ENCODE measurements around the gene CACHD1. TPM values are rescaled to one million over a fixed set of nuclear protein-coding genes. Genes with fewer than 3 reads are reported as not detected.

Gene CACHD1
- total RNA-seq, 4 donors from 2014 or later, result 7.7 to 20.1 (median 9.8) TPM

- no peak for ATAC-seq
- Histone ChIP-seq H3K27me3 (no peaks in the 10 kb centered on the region), H3K9me3 (no peaks in the 10 kb centered on the region), H3K27ac (no peak overlapping the region), H3K4me1 (peaks cover 0 to 5% (median 0%) of the 10 kb centered on the region in 3 donors), H3K4me3 (no peak overlapping the region), H3K36me3 (no peaks in the 10 kb centered on the region)
- no peak for TF ChIP-seq EP300 (IDR thresholded peaks at IDR 0.05)
- TF ChIP-seq CTCF (IDR thresholded peaks at IDR 0.05), result no peak
- no peak for TF ChIP-seq POLR2AphosphoS5 (IDR thresholded peaks at IDR 0.05)
- no peak for TF ChIP-seq POLR2A (IDR thresholded peaks at IDR 0.05)
- WGBS, 2 donors (ENCODE audit: low coverage in 1 of 2), result 82 to 92% methylated on average over 3 of the region's 3 CpGs
These were observed 104.4 kb downstream of the CACHD1 start for GRCh38 chr1:64574301-64574700.

DNA sequence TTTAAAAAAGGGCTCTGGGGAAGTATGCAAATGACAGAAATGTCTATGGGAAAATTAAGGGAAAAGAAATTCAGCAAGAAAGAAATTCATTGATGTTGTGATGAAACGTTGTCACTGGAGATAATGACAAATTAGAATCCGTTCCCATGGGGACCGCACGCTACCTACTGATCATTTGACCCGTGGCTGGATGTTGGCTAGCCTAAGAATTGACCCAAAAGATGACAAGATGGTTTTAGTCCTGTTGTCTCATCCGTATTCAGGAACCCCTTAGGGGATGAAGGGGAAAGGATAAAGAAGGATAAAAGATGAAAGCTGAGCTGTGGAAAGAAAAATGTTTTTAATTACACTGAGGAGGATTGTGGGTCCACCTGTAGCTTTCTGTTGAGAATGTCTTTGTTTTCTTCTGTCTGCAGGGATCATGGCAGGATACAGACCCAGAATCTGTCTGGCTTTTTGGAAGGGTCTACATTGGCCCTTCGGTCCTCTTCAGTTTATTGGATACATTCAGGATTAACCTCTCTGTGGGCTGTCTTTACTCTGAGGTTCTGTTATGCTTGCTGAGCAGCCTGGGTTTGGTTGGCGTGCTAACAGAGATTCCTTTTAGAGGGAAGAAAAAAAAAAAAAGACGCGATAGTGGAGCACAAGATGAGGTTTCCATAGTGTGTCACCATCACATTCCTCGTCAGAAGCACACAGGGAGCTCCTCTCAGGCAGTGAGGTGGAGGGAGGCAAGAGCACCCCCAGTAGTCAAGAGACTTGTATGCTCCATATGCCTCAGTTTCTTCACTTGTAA is 106.2 kb downstream of the CACHD1 start:
- Histone ChIP-seq H3K4me1 (peaks cover 0 to 5% (median 0%) of the 10 kb centered on the region in 3 donors), H3K9me3 (no peaks in the 10 kb centered on the region), H3K27me3 (no peaks in the 10 kb centered on the region), H3K27ac (no peak overlapping the region), H3K36me3 (no peaks in the 10 kb centered on the region), H3K4me3 (no peak overlapping the region)
- WGBS, 2 donors (ENCODE audit: low coverage in 1 of 2), result 76 to 88% methylated on average over 7 to 11 of the region's 11 CpGs
- TF ChIP-seq POLR2AphosphoS5 (IDR thresholded peaks at IDR 0.05) (no peak), POLR2A (IDR thresholded peaks at IDR 0.05) (no peak), CTCF (IDR thresholded peaks at IDR 0.05) (no peak), EP300 (IDR thresholded peaks at IDR 0.05) (no peak)
- ATAC-seq, result no peak

- Histone ChIP-seq H3K4me3 (no peak overlapping the region), H3K36me3 (no peaks in the 10 kb centered on the region), H3K4me1 (no peaks in the 10 kb centered on the region), H3K9me3 (no peaks in the 10 kb centered on the region), H3K27ac (no peak overlapping the region), H3K27me3 (no peaks in the 10 kb centered on the region)
- TF ChIP-seq POLR2AphosphoS5 (IDR thresholded peaks at IDR 0.05), result no peak
- no peak for TF ChIP-seq EP300 (IDR thresholded peaks at IDR 0.05)
- TF ChIP-seq CTCF (IDR thresholded peaks at IDR 0.05), result no peak
- no peak for TF ChIP-seq POLR2A (IDR thresholded peaks at IDR 0.05)
- WGBS, 2 donors (ENCODE audit: low coverage in 1 of 2), result 93% methylated on average over 2 of the region's 3 CpGs; no CpG with 5 or more reads in 1 of the 2 donors
- ATAC-seq, result no peak
These were observed 108.5 kb downstream of the CACHD1 start for GRCh38 chr1:64578270-64578973.

GRCh38 chr1:64579767-64580166 is 109.8 kb downstream of the CACHD1 start:
- Histone ChIP-seq H3K4me1 (no peaks in the 10 kb centered on the region), H3K36me3 (no peaks in the 10 kb centered on the region), H3K27ac (no peak overlapping the region), H3K27me3 (no peaks in the 10 kb centered on the region), H3K4me3 (no peak overlapping the region), H3K9me3 (no peaks in the 10 kb centered on the region)
- TF ChIP-seq CTCF (IDR thresholded peaks at IDR 0.05), result no peak
- TF ChIP-seq POLR2AphosphoS5 (IDR thresholded peaks at IDR 0.05), result no peak
- TF ChIP-seq POLR2A (IDR thresholded peaks at IDR 0.05), result no peak
- no peak for TF ChIP-seq EP300 (IDR thresholded peaks at IDR 0.05)
- no peak for ATAC-seq
- WGBS, 2 donors (ENCODE audit: low coverage in 1 of 2), result 80 to 94% methylated on average over 5 of the region's 5 CpGs

All from gastroesophageal sphincter (tissue), 4 donors.